ENCODE data around the gene UVRAG. TPM values are rescaled to one million over a fixed set of nuclear protein-coding genes. Genes with fewer than 3 reads are reported as not detected.

Gene UVRAG
- polyA plus RNA-seq, 6 donors from 2014 or later = 39.6 to 94.0 (median 70.8) TPM

DNA sequence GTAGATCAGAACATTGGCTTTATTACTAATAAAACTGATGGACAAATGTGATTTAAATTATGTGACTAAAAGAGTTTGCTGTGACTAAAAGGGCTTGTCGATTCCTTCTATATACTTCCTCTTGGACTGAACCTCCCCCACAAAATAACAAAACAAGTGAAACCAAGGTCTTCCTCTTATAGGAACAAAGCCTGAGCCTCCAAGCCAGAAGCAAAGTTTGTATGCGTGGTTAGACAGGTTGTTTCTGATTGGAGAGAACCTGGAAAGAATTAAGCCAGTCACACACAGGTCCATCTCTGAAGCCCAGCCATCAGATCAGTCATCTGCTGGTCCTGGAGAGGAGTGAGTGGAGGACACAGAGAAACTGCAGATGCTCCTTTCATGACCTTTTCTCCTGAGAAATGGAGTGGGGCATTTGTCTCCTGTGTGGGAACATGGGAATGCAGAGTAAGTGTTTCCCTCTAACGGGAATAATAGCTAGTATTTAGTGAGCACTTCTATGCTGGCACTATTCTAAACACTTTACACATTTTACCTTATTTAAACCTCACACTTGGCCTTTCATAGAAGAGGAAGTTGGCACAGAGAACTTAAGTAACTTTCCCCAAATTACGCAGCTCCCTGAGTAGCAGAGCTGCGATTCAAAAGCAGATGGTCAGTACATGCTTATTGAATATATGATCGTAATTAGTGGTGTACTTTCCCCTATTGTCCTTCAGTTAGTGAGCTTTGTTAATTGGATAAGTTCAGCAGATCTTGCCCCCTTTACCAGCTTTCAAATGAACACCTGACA, 77.1 kb downstream of the UVRAG start:
- ATAC-seq (ENCODE audit: low read depth in 2 of 2) (peak; percentile 92 to 94), DNase-seq (peak; percentile 56)
- H3K4me3 Mint-ChIP-seq = peak overlapping the region; percentile 66 to 89 (median 82)
- H3K27me3 Mint-ChIP-seq = no peaks in the 10 kb centered on the region
- H3K9me3 Mint-ChIP-seq = no peaks in the 10 kb centered on the region
- peak overlapping the region; percentile 81 to 95 (median 94) for H3K27ac Mint-ChIP-seq
- H3K36me3 Mint-ChIP-seq = peaks cover 4 to 14% of the 10 kb centered on the region in 2 donors
- peaks cover 38 to 73% (median 58%) of the 10 kb centered on the region in 3 donors for H3K4me1 Mint-ChIP-seq

DNA sequence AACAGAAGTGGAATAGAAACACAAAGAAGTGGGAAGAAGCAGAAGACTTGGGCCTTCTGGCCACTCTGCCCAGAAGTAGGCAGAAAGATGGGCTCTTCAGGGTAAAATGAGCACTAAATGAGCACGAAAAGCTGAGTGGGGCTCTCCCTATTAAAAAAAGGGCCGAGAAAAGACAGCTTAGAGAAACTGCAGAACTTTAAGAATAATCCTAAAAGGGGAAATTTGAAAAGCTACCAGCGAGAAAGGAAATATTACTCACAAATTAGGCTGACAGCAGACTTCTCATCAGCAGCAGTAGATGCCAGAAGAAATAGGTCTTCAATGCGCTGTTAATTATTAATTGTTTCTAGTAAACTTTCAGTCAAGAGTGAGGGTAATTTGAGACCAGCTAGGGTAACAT, 78.2 kb downstream of the UVRAG start:
- Mint-ChIP-seq H3K27ac (peak overlapping the region in 5 of 6 donors; percentile 78 to 95 (median 81)), H3K4me3 (peak overlapping the region in 3 of 8 donors; percentile 47 to 82 (median 69)), H3K36me3 (peaks cover 4 to 14% of the 10 kb centered on the region in 2 donors), H3K27me3 (no peaks in the 10 kb centered on the region), H3K9me3 (no peaks in the 10 kb centered on the region), H3K4me1 (peaks cover 40 to 65% (median 61%) of the 10 kb centered on the region in 3 donors)
- ATAC-seq (ENCODE audit: low read depth in 2 of 2) (no peak), DNase-seq (no peak)

DNA sequence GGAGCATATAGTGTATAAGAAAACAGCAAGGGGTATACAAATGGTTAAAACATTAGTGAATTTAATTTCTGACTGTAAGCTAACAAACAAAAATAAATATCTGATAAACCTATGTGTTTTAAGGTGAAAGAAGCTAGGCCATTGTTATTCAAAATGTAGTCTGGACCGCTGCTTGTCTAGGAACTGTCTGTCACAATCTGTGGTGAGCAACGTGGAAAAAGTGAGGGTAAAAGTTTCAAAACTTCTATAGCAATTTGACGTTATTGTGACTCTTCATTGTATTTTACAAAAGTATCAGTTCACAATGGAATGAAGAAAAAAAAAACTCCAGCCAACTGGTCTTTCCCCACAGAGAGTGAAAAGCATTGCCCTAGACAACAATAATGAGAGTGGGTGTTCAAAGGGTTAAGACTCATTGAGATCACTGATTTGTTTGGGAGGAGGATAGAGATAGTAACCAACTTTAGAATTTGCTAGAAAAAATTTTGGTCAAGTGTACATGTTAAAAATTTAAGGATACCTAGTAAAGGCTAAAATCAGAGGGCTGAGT, 79.1 kb downstream of the UVRAG start:
- Mint-ChIP-seq H3K9me3 (no peaks in the 10 kb centered on the region), H3K27ac (peak overlapping the region in 4 of 6 donors; percentile 13 to 81 (median 68)), H3K4me3 (peak overlapping the region in 1 of 8 donors; percentile 45), H3K36me3 (peaks cover 4 to 14% of the 10 kb centered on the region in 2 donors), H3K4me1 (peaks cover 42 to 65% (median 59%) of the 10 kb centered on the region in 3 donors), H3K27me3 (no peaks in the 10 kb centered on the region)
- ATAC-seq (ENCODE audit: low read depth in 2 of 2) (no peak), DNase-seq (no peak)

DNA sequence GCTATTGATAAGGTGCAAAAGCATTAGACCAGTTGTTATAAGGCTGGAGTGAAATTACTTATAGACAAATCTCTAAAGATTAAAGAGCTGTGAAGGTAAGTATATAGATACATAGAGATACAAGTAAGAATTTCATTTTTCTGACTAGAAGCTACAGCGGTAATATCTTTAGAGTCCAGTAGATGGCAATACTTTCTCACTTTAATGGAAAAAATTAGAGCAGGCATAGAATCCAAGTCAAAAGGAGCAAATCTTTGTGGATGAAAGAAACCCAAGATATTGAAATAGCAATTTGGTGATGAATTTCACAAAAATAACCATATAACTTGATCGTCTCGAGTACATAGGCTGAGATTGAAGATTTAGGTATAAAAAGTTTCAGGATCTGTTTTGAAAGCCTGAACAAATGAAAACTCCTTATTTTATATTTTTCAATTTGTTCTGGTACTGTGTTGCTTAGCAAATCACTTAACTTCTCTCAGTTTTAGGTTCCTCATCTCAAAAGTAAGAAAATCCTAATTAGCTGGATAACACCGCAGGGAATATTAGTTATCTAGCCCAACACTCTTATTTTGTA, 81.9 kb downstream of the UVRAG start:
- Mint-ChIP-seq H3K4me3 (no peak overlapping the region), H3K27me3 (no peaks in the 10 kb centered on the region), H3K27ac (no peak overlapping the region), H3K9me3 (no peaks in the 10 kb centered on the region), H3K4me1 (peaks cover 33 to 51% (median 40%) of the 10 kb centered on the region in 3 donors), H3K36me3 (peaks cover 0 to 4% of the 10 kb centered on the region in 2 donors)
- ATAC-seq (ENCODE audit: low read depth in 2 of 2) = no peak
- DNase-seq = no peak

DNA sequence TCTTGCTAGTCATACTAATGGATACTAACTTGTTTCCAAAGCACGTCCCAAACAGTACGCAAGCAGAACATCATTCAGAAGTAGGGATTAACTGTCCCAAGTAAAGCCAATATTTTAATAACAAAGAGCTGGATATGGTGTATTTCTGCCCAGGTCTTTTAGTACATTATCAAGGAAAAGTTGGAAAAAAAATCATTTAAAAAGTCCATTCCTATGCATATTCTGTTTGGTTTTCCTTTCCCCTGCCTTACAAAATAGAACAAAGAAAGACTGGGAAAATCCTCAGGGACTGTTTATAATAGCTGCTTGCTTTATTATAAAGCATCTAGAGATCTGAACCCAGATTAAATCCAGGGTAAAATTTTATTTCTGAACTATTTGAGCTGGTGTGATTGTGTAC, 83.9 kb downstream of the UVRAG start:
- no peak for DNase-seq
- no peak overlapping the region for H3K4me3 Mint-ChIP-seq
- H3K27me3 Mint-ChIP-seq = no peaks in the 10 kb centered on the region
- ATAC-seq (ENCODE audit: low read depth in 2 of 2) = no peak
- peaks cover 36 to 55% (median 40%) of the 10 kb centered on the region in 3 donors for H3K4me1 Mint-ChIP-seq
- H3K36me3 Mint-ChIP-seq = no peaks in the 10 kb centered on the region
- H3K9me3 Mint-ChIP-seq = no peaks in the 10 kb centered on the region
- H3K27ac Mint-ChIP-seq = peak overlapping the region in 1 of 6 donors; percentile 20

DNA sequence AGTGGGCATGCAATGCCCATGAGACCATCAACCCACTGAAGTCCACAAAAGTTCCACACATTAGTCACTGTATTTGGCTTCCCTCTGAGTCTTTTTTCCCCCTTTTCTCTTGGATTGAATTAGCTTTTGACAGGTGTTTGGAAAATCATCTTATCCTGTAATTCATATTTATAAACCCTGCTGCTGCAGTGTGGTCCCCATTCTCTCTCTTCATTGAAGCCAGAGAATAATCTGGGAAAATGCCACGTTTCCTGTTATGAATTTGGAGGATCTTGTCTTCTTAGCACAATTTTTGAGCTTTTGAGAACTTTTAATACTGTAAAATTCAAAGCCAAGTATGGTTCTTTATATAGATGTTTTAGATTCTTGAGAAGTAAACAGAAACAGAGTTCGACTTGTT, 84.8 kb downstream of the UVRAG start:
- Mint-ChIP-seq H3K27me3 (no peaks in the 10 kb centered on the region), H3K9me3 (no peaks in the 10 kb centered on the region), H3K27ac (peak overlapping the region in 1 of 6 donors; percentile 1), H3K4me3 (no peak overlapping the region), H3K4me1 (peaks cover 27 to 47% (median 40%) of the 10 kb centered on the region in 3 donors), H3K36me3 (peaks cover 0 to under 1% of the 10 kb centered on the region in 2 donors)
- no peak for DNase-seq
- ATAC-seq (ENCODE audit: low read depth in 2 of 2) = no peak

DNA sequence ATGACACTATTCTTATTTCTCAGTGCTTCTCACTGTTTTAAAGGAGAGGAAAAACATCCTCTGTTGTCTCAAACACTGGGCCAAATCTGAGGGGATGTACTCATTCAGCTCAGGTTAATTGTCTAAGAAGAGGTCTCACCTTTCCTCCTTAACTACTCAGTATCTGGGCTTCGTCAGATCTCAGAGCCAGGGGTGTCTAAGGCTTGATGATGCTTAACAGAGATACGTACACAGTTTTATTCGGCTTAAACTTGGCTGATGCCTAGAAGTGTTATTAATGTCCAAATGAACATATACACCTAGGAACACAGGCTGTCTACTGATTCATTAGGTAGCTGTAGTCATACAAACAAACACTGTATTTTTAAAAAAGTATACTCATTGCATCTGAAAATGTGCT, 85.8 kb downstream of the UVRAG start:
- no peaks in the 10 kb centered on the region for H3K27me3 Mint-ChIP-seq
- H3K27ac Mint-ChIP-seq = peak overlapping the region in 2 of 6 donors; percentile 5 to 15
- H3K9me3 Mint-ChIP-seq = no peaks in the 10 kb centered on the region
- H3K4me3 Mint-ChIP-seq = no peak overlapping the region
- peaks cover 0 to 11% of the 10 kb centered on the region in 2 donors for H3K36me3 Mint-ChIP-seq
- DNase-seq (no peak), ATAC-seq (ENCODE audit: low read depth in 2 of 2) (no peak)
- peaks cover 29 to 54% (median 39%) of the 10 kb centered on the region in 3 donors for H3K4me1 Mint-ChIP-seq

DNA sequence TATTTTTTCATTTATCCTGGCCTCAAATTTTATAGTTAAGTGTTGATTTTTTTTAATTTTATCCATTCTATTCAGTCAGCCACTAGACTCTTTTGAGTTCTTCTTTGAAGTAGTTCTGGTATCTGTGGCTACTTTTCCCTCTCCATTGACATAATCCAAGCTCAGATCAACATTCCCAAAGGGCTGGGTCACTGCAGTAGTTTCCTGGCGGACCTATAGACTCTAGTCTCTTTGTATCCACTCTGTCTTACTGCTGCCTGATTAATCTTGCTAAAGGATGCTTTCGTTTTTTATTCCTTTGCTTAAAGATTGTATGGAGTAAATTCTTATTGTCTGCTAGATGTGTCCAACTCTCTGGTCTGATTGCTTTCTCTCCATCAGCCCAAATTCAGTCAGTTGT, 87.6 kb downstream of the UVRAG start:
- Mint-ChIP-seq H3K27me3 (no peaks in the 10 kb centered on the region), H3K27ac (peak overlapping the region in 5 of 6 donors; percentile 29 to 97 (median 60)), H3K36me3 (peaks cover 0 to 13% of the 10 kb centered on the region in 2 donors), H3K4me1 (peaks cover 41 to 60% (median 46%) of the 10 kb centered on the region in 3 donors), H3K9me3 (no peaks in the 10 kb centered on the region), H3K4me3 (no peak overlapping the region)
- ATAC-seq (ENCODE audit: low read depth in 2 of 2) = no peak
- no peak for DNase-seq

DNA sequence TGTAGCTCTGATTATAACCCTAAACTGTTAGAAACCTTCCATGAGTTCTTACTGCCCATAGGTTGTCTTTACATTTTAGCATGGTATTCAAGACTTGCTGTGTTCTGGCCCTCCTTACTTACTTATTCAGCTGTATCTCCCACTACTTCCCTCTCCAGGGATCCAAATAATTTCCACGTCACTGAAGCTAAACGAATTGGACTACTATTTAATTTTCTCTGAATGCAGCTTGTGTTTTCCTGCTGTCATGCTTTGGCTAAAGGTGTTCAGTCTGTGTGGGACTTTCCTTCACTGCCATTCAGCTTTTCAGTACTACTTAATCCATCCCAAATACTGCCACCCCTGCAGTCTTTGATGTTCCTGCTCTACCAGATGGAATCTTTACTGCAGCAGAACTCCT, 88.3 kb downstream of the UVRAG start:
- H3K36me3 Mint-ChIP-seq = peaks cover 0 to 19% of the 10 kb centered on the region in 2 donors
- peak overlapping the region in 1 of 8 donors; percentile 45 for H3K4me3 Mint-ChIP-seq
- H3K27ac Mint-ChIP-seq = peak overlapping the region in 3 of 6 donors; percentile 22 to 59 (median 49)
- H3K27me3 Mint-ChIP-seq = no peaks in the 10 kb centered on the region
- H3K9me3 Mint-ChIP-seq = no peaks in the 10 kb centered on the region
- no peak for DNase-seq
- no peak for ATAC-seq (ENCODE audit: low read depth in 2 of 2)
- H3K4me1 Mint-ChIP-seq = peaks cover 44 to 63% (median 51%) of the 10 kb centered on the region in 3 donors

DNA sequence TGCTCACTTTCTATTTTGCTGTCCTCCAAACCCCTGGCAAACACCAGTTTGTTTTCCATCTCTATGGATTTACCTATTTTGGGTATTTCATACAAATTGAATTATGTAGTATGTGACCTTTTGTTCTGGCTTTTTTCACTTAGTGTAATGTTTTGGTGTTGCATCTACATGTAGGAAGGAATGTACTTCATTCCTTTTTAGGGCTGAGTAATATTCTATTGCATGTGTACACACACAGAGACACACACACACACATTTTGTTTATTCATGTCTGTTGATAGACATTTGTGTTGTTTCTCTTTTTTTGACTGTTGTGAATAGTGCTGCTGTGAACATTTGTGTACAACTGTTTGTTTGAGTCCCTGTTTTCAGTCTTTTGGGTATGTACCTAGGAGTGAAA, 90.4 kb downstream of the UVRAG start:
- Mint-ChIP-seq H3K36me3 (peaks cover 0 to 19% of the 10 kb centered on the region in 2 donors), H3K27ac (peak overlapping the region in 2 of 6 donors; percentile 5 to 41), H3K4me1 (peaks cover 49 to 73% (median 63%) of the 10 kb centered on the region in 3 donors), H3K9me3 (no peaks in the 10 kb centered on the region), H3K4me3 (no peak overlapping the region), H3K27me3 (no peaks in the 10 kb centered on the region)
- ATAC-seq (ENCODE audit: low read depth in 2 of 2) (no peak), DNase-seq (no peak)

DNA sequence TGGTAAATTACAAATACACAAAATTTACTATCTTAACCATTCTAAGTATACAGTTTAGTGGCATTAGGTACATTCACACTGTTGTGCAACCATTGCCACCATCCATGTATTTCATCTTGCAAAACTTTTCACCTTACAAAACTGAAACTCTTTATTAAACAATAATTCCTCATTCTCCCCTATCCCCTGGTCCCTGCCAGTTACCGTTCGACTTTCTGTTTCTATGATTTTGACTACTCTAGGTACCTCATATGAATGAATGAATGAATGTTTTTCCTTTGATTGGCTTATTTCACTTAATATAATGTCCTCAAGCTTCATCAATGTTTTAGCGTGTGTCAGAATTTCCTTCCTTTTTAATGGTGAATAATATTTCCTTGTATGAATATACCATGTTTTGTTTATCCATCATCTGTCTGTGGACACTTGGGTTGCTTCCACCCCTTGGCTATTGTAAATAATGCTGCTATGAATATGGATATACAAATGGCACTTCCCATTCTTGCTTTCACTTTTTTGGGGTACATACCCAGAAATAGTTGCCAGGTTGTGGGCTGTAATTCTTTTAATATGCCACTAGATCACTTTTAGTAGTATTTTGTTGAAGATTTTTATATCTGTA, 93.0 kb downstream of the UVRAG start:
- Mint-ChIP-seq H3K36me3 (peaks cover 6 to 31% of the 10 kb centered on the region in 2 donors), H3K4me3 (no peak overlapping the region), H3K27me3 (no peaks in the 10 kb centered on the region), H3K9me3 (no peaks in the 10 kb centered on the region), H3K27ac (peak overlapping the region in 1 of 6 donors; percentile 32), H3K4me1 (peaks cover 35 to 54% (median 47%) of the 10 kb centered on the region in 3 donors)
- no peak for ATAC-seq (ENCODE audit: low read depth in 2 of 2)
- DNase-seq = no peak

DNA sequence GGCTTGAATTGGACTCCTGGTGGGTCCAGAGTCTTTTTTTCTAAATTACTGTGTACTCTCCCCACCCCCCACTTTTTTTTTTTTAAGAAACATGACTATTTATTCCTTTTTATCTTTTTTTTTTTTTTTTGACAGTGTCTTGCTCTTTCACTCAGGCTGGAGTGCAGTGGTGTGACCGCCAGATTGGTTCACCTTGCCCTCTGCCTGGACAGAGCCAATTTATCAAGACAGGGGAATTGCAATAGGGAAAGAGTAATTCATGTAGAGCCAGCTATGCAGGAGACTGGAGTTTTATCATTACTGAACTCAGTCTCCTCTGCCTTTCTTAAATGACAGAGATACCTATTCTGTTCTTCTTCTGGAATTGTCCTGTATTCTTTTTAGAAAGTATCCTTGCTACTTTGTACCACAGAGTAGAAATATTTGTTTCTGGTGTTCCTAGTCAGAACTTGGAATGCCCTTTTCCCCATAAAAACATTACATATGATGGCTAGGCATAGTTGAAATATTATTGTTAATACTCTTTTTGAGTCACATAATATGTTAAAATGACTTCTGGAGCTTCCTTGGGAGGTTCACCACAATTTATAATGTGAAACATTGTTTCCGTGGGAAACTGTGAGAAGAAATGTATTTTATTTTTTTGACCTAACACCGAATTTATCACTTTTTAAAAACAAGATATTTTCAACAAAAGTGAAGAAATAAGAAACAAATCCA, 95.6 kb downstream of the UVRAG start:
- DNase-seq (no peak), ATAC-seq (ENCODE audit: low read depth in 2 of 2) (no peak)
- Mint-ChIP-seq H3K27ac (peak overlapping the region in 1 of 6 donors; percentile 67), H3K27me3 (no peaks in the 10 kb centered on the region), H3K4me1 (peaks cover 29 to 50% (median 42%) of the 10 kb centered on the region in 3 donors), H3K36me3 (peaks cover 7 to 32% of the 10 kb centered on the region in 2 donors), H3K9me3 (no peaks in the 10 kb centered on the region), H3K4me3 (no peak overlapping the region)

DNA sequence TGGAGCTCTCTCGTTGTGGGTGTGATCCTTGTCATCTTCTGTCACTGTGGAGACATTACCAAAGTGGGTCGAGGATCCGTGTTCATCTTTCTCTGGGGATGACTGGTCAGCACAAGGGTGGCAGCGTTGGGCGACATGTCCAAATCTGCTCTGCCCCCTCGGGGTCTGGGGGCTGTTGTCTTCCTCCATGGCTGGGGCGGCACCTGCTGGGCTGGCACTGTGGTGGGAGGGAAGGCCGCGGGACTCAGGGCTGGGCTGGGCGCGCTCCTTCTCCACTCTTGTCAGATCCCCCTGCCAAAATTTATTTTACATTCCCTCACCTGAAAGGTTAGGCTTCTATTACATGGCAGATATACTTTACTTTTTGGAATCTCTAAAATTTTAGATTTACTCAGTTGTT, 96.4 kb downstream of the UVRAG start:
- no peaks in the 10 kb centered on the region for H3K27me3 Mint-ChIP-seq
- no peak overlapping the region for H3K27ac Mint-ChIP-seq
- peaks cover 0 to 1% (median 0%) of the 10 kb centered on the region in 7 donors for H3K9me3 Mint-ChIP-seq
- no peak overlapping the region for H3K4me3 Mint-ChIP-seq
- DNase-seq (no peak), ATAC-seq (ENCODE audit: low read depth in 2 of 2) (no peak)
- H3K36me3 Mint-ChIP-seq = peaks cover 7 to 31% of the 10 kb centered on the region in 2 donors
- H3K4me1 Mint-ChIP-seq = peaks cover 32 to 45% (median 37%) of the 10 kb centered on the region in 3 donors
